Measurements from ENCODE around the gene KRT77.

The KRT77 gene

DNA sequence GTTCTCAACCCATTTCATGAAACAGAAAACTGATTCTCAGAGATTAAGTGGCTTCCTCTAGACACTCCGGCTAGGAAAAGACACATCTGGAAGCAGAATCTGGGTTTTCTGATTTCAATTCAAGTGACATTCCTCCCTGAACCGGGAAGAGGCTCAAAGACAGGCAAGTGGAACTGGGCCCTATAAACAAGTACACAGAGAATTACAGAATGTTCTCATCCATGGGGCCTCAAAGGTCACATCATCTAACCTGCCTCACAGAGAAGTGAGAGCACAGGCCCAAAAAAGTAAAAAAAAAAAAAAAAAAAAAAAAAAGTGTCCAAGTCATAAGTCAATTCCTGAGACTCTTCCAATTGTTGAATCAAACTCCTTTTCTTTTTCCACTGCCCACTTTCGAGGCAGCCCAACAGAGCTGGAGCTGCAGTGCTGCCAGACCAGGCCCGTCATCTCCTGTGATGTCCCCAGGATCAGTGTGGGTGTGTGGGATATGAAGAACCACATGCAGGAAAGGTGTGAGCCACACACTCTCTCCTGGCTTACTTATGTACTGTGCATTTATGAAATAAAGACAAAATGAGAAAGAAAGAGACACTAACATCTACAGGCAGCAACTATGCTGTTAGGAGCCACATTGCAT is 20.3 kb downstream of the KRT77 start:
- TF ChIP-seq POLR2AphosphoS5 (IDR thresholded peaks at IDR 0.05; ENCODE audit: low read depth, low read length): no peak
- no peak for TF ChIP-seq TAF1 (IDR thresholded peaks at IDR 0.05; ENCODE audit: borderline replicate concordance, low read depth, low read length)
- no peak for TF ChIP-seq POLR2A (IDR thresholded peaks at IDR 0.05; ENCODE audit: low read depth, low read length)
- no peak for DNase-seq (ENCODE audit: insufficient read length)
- no peak for FAIRE-seq

GRCh38 chr12:52682381-52682660 is 21.0 kb downstream of the KRT77 start:
- TF ChIP-seq POLR2AphosphoS5 (IDR thresholded peaks at IDR 0.05; ENCODE audit: low read depth, low read length) (no peak), TAF1 (IDR thresholded peaks at IDR 0.05; ENCODE audit: borderline replicate concordance, low read depth, low read length) (no peak), POLR2A (IDR thresholded peaks at IDR 0.05; ENCODE audit: low read depth, low read length) (no peak)
- no peak for DNase-seq (ENCODE audit: insufficient read length)
- no peak for FAIRE-seq

DNA sequence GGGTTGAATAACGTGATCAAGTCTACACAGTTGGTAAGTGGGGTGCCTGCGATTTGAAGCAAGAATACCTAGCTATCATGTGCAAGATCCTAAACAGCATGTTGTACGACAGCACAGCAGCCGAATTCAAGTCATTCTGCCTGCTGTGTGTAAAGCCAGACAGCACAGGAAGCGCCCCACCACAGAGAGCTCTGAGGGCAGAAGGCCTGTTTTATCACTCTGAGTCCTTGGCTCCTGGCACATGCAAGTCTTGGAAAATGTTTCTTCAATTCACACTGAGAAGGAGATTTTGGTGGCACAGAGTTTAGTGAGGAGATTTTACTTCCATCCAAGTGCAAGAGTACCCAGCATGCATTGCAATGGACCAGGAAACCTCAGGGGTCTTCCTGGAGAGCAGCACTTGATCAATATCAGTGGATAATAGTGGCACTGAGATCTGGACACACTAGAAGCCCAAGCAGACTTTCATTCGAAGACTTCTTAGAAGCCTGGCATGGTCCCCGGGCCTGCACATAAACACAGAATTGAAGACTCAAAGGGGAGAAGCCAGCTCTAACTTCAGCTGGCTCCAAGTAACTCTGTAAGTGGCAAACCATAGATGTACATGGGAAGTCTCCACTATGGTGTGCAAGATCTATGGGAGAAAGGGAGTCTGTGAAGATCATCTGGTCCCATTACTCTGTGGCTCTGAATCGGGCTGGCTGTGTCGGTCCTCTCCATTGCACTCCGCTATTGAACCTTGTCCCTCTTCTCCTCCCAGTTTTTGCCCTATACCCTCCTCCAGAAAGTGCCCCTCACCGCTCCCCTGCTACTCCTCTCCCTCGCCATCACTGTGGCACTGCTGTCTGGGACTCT is 21.6 kb downstream of the KRT77 start:
- TF ChIP-seq POLR2A (IDR thresholded peaks at IDR 0.05; ENCODE audit: low read depth, low read length) (no peak), POLR2AphosphoS5 (IDR thresholded peaks at IDR 0.05; ENCODE audit: low read depth, low read length) (no peak), TAF1 (IDR thresholded peaks at IDR 0.05; ENCODE audit: borderline replicate concordance, low read depth, low read length) (no peak)
- DNase-seq (ENCODE audit: insufficient read length): no peak
- no peak for FAIRE-seq

DNA sequence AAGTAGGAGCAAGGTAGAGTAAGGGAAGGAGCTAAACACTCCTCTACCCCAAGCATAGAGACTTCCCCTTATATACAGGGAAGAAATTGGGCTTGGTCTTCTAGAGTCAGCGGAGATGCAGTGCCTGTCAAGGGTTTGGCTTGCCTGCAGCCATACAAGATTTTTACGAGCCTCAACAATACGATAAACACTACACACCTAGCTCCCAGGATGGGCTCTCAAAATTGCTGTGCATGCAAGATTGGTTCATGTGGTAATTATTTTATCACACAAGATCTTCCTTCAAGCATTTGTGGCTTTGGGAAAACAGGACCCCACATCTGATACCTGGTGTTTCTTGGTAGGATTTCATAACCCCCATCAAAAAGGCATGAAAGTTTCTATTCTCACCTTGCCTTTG is 23.0 kb downstream of the KRT77 start, which contains the start of gene KRT1:
Gene KRT1 (minus strand): TSS at position 45 of the 400 bp plus-strand sequence. CDS start 59 bp downstream, outside the sequence.
- DNase-seq (ENCODE audit: insufficient read length) (no peak), FAIRE-seq (no peak)
- TF ChIP-seq POLR2AphosphoS5 (IDR thresholded peaks at IDR 0.05; ENCODE audit: low read depth, low read length) (no peak), TAF1 (IDR thresholded peaks at IDR 0.05; ENCODE audit: borderline replicate concordance, low read depth, low read length) (no peak), POLR2A (IDR thresholded peaks at IDR 0.05; ENCODE audit: low read depth, low read length) (no peak)

DNA sequence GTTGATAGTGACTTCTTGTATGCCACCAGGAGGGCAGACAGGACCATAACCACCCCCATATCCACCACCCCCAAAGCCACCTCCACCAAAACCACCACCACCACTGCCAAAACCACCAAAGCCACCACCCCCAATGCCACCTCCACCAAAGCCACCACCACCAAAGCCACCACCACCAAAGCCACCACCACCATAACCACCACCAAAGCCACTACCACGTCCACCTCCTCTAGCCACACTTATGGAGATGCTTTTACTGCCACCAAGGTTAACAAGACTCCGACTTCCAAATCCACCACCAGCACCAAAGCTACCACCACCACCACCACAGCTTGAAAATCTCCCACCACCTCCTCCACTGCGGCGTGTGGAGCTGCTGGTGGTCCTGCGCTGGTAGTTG is 23.4 kb downstream of the KRT77 start:
- FAIRE-seq: no peak
- no peak for DNase-seq (ENCODE audit: insufficient read length)
- no peak for TF ChIP-seq POLR2AphosphoS5 (IDR thresholded peaks at IDR 0.05; ENCODE audit: low read depth, low read length)
- no peak for TF ChIP-seq POLR2A (IDR thresholded peaks at IDR 0.05; ENCODE audit: low read depth, low read length)
- TF ChIP-seq TAF1 (IDR thresholded peaks at IDR 0.05; ENCODE audit: borderline replicate concordance, low read depth, low read length): no peak

GRCh38 chr12:52677671-52678070 is 25.7 kb downstream of the KRT77 start:
- TF ChIP-seq POLR2A (IDR thresholded peaks at IDR 0.05; ENCODE audit: low read depth, low read length): no peak
- FAIRE-seq (no peak), DNase-seq (ENCODE audit: insufficient read length) (no peak)

- TF ChIP-seq POLR2AphosphoS5 (IDR thresholded peaks at IDR 0.05; ENCODE audit: low read depth, low read length) (no peak), TAF1 (IDR thresholded peaks at IDR 0.05; ENCODE audit: borderline replicate concordance, low read depth, low read length) (no peak), POLR2A (IDR thresholded peaks at IDR 0.05; ENCODE audit: low read depth, low read length) (no peak)
- FAIRE-seq (no peak), DNase-seq (ENCODE audit: insufficient read length) (no peak)
These were observed 26.2 kb downstream of the KRT77 start for GRCh38 chr12:52677126-52677525.

- no peak for DNase-seq (ENCODE audit: insufficient read length)
- TF ChIP-seq POLR2AphosphoS5 (IDR thresholded peaks at IDR 0.05; ENCODE audit: low read depth, low read length) (no peak), POLR2A (IDR thresholded peaks at IDR 0.05; ENCODE audit: low read depth, low read length) (no peak), TAF1 (IDR thresholded peaks at IDR 0.05; ENCODE audit: borderline replicate concordance, low read depth, low read length) (no peak)
- no peak for FAIRE-seq
These were observed 27.2 kb downstream of the KRT77 start for GRCh38 chr12:52676163-52676562.

GRCh38 chr12:52675301-52675701 is 28.0 kb downstream of the KRT77 start:
- no peak for TF ChIP-seq POLR2A (IDR thresholded peaks at IDR 0.05; ENCODE audit: low read depth, low read length)
- TF ChIP-seq TAF1 (IDR thresholded peaks at IDR 0.05; ENCODE audit: borderline replicate concordance, low read depth, low read length): no peak
- TF ChIP-seq POLR2AphosphoS5 (IDR thresholded peaks at IDR 0.05; ENCODE audit: low read depth, low read length): no peak

DNA sequence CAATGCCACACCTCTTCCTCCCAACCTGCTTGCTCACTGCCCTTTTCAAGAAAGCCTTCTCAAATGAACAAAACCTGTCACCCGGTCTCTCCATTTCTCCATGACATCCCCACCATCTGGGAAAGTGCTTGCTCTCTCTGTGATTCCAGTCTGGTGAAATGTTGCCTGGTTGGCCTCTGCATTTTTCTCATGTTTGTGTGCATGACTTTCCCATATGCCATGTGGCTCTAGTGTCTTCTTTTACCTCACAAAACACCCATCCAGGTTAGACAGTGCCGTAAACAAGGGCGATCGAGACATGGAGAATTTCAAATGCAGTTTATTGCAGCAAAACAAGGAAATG is 28.9 kb downstream of the KRT77 start:
- TF ChIP-seq TAF1 (IDR thresholded peaks at IDR 0.05; ENCODE audit: borderline replicate concordance, low read depth, low read length): no peak
- no peak for TF ChIP-seq POLR2AphosphoS5 (IDR thresholded peaks at IDR 0.05; ENCODE audit: low read depth, low read length)
- no peak for TF ChIP-seq POLR2A (IDR thresholded peaks at IDR 0.05; ENCODE audit: low read depth, low read length)
- FAIRE-seq (no peak), DNase-seq (ENCODE audit: insufficient read length) (no peak)

More at GRCh38 chr12:52675301-52675701, 28.0 kb downstream of the KRT77 start:
- FAIRE-seq: no peak
- DNase-seq (ENCODE audit: insufficient read length): no peak

- FAIRE-seq (no peak), DNase-seq (ENCODE audit: insufficient read length) (no peak)
- TF ChIP-seq POLR2AphosphoS5 (IDR thresholded peaks at IDR 0.05; ENCODE audit: low read depth, low read length) (no peak), POLR2A (IDR thresholded peaks at IDR 0.05; ENCODE audit: low read depth, low read length) (no peak), TAF1 (IDR thresholded peaks at IDR 0.05; ENCODE audit: borderline replicate concordance, low read depth, low read length) (no peak)
These were observed 29.5 kb downstream of the KRT77 start for GRCh38 chr12:52673713-52674432.

Measured in GM12892 (cell line).